Measurements from ENCODE around the gene PTPRZ1.
A peak's percentile ranks its signal among the peaks of the same experiment; 100 is the strongest.

PTPRZ1 gene

DNA sequence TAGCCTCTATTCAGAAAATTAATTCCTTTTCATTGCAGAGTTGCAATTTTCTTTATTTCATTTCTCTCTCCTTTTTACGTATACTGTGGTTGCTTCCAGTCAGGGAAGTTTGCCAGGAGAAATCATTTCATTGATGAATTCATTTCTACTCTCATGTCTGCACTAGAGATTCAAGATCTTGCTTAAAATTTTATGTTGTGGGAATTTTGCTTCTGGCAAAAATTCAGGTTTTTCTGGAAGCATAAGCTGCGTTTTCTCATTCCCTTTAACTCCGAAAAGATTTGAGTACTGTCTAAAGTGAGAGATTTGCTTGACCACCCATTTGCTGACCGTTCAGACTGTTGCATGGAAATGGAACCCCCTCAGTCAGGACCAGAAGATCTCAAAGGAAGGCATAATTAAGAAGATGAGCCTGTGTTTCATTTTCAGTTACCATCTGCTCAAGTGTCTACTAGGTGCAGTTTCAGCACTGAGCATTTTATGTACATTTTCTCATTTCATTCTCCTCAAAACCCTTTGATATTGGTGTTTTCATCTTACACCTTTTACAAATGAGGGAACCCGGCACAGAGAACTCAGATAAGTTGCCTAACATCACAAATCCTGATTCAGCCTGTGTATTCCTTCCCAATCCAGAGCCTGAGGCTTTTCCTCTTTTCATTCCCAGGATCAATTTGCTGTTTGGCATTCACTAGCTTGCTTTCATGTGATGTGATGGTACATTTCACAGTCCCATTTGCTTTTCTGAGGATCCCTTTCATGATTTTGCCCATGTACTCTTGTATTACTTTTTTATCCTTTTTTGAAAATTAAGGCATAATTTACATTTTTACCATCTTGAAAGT lies 3.9 kb downstream of the PTPRZ1 start:
- H3K4me3 ChIP-seq (ENCODE audit: severe bottlenecking) = no peak overlapping the region
- H3K4me1 ChIP-seq (ENCODE audit: insufficient read depth, poor library complexity, severe bottlenecking) = peaks cover 3% of the 10 kb centered on the region
- ATAC-seq (ENCODE audit: low read depth) (no peak), DNase-seq (ENCODE audit: low spot score) (no peak)
- no peaks in the 10 kb centered on the region for H3K27me3 ChIP-seq (ENCODE audit: insufficient read depth, poor library complexity, severe bottlenecking)
- H3K27ac ChIP-seq (ENCODE audit: poor library complexity, severe bottlenecking) = no peak overlapping the region
- H3K9me3 ChIP-seq (ENCODE audit: severe bottlenecking) = no peaks in the 10 kb centered on the region
- no peaks in the 10 kb centered on the region for H3K36me3 ChIP-seq (ENCODE audit: low read depth)
- TF ChIP-seq, protein P1, sequence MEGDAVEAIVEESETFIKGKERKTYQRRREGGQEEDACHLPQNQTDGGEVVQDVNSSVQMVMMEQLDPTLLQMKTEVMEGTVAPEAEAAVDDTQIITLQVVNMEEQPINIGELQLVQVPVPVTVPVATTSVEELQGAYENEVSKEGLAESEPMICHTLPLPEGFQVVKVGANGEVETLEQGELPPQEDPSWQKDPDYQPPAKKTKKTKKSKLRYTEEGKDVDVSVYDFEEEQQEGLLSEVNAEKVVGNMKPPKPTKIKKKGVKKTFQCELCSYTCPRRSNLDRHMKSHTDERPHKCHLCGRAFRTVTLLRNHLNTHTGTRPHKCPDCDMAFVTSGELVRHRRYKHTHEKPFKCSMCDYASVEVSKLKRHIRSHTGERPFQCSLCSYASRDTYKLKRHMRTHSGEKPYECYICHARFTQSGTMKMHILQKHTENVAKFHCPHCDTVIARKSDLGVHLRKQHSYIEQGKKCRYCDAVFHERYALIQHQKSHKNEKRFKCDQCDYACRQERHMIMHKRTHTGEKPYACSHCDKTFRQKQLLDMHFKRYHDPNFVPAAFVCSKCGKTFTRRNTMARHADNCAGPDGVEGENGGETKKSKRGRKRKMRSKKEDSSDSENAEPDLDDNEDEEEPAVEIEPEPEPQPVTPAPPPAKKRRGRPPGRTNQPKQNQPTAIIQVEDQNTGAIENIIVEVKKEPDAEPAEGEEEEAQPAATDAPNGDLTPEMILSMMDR (IDR thresholded peaks at IDR 0.05; ENCODE audit: poor library complexity, severe bottlenecking) = no peak

DNA sequence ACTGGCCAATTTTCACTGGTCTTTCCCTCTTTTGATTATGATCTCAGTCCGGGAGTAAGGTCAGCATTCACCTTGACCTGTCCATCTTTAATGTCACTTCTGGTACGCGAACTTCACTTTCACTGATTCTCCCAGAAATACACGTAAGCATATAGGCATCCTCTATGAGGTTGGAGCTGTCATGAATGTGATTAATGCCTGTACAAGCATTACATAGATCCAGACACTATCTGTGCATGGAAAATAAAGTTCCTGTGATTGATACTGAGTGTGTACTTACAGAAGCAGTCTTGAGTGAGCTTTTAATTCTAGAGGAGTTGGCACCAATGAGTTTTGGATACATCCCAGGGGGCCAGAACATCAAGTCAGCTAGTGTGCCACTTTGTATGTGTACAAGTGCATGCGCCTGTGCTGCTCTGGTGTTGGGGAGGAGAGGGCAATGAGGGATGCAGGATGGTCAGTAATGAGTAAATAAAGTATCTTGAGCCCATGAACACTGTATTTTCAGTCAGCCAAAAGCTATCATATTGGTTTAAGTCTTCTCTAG lies 6.0 kb downstream of the PTPRZ1 start:
- Histone ChIP-seq H3K36me3 (ENCODE audit: low read depth) (no peaks in the 10 kb centered on the region), H3K4me3 (ENCODE audit: severe bottlenecking) (no peak overlapping the region), H3K27ac (ENCODE audit: poor library complexity, severe bottlenecking) (no peak overlapping the region), H3K27me3 (ENCODE audit: insufficient read depth, poor library complexity, severe bottlenecking) (no peaks in the 10 kb centered on the region), H3K9me3 (ENCODE audit: severe bottlenecking) (no peaks in the 10 kb centered on the region), H3K4me1 (ENCODE audit: insufficient read depth, poor library complexity, severe bottlenecking) (peaks cover 9% of the 10 kb centered on the region)
- no peak for DNase-seq (ENCODE audit: low spot score)
- ATAC-seq (ENCODE audit: low read depth) = no peak
- TF ChIP-seq, protein P1 (IDR thresholded peaks at IDR 0.05; ENCODE audit: poor library complexity, severe bottlenecking) = no peak

DNA sequence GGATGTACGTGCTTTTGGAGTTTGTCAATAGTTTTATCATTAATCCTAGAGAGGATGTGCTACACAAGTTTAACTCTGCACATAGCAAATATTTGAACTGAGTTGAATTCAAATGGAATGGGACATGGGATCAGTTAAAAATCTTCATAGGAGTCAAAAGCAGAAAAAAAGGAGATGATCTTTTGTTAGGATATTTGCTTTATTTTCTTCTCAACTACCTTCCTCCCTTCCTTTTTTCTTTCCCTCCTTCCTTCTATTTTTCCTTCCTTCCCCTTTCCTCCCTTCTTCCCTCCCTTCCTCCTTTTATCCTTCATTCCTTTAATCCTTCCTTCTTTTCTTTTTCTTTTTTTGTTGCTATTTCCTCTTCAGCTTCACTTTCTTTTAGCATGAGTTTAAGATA lies 6.6 kb downstream of the PTPRZ1 start:
- H3K9me3 ChIP-seq (ENCODE audit: severe bottlenecking) = no peaks in the 10 kb centered on the region
- ATAC-seq (ENCODE audit: low read depth) (no peak), DNase-seq (ENCODE audit: low spot score) (no peak)
- no peak overlapping the region for H3K4me3 ChIP-seq (ENCODE audit: severe bottlenecking)
- TF ChIP-seq, protein P1 (IDR thresholded peaks at IDR 0.05; ENCODE audit: poor library complexity, severe bottlenecking) = no peak
- peaks cover 7% of the 10 kb centered on the region for H3K4me1 ChIP-seq (ENCODE audit: insufficient read depth, poor library complexity, severe bottlenecking)
- no peak overlapping the region for H3K27ac ChIP-seq (ENCODE audit: poor library complexity, severe bottlenecking)
- no peaks in the 10 kb centered on the region for H3K36me3 ChIP-seq (ENCODE audit: low read depth)
- H3K27me3 ChIP-seq (ENCODE audit: insufficient read depth, poor library complexity, severe bottlenecking) = no peaks in the 10 kb centered on the region

DNA sequence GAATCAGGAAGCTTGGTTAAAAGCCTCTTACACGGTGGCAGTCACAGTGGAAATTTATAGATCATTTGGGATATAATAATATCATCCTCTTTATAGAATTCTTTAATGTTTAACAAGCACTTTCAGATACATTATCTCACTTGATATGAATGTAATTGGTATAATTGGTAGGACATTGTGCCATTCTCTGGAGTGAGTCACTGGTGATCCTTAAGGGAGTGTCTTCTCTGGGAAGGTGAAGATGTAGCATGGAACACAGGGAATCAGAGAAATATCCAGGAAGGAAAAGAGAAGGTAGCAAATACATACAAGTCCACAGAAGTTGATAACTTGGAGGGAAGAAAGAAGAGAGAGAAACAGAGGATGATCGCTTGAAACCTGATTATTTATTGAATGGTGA lies 9.8 kb downstream of the PTPRZ1 start:
- peak overlapping the region; percentile 22 for H3K27ac ChIP-seq (ENCODE audit: poor library complexity, severe bottlenecking)
- H3K4me1 ChIP-seq (ENCODE audit: insufficient read depth, poor library complexity, severe bottlenecking) = peaks cover 6% of the 10 kb centered on the region
- no peaks in the 10 kb centered on the region for H3K36me3 ChIP-seq (ENCODE audit: low read depth)
- no peak for DNase-seq (ENCODE audit: low spot score)
- no peak overlapping the region for H3K4me3 ChIP-seq (ENCODE audit: severe bottlenecking)
- H3K9me3 ChIP-seq (ENCODE audit: severe bottlenecking) = no peaks in the 10 kb centered on the region
- TF ChIP-seq, protein P1 (IDR thresholded peaks at IDR 0.05; ENCODE audit: poor library complexity, severe bottlenecking) = no peak
- peak; percentile 87 for ATAC-seq (ENCODE audit: low read depth)
- no peaks in the 10 kb centered on the region for H3K27me3 ChIP-seq (ENCODE audit: insufficient read depth, poor library complexity, severe bottlenecking)

Measured in RWPE2 (cell line).